ENCODE data around the gene ARX. TPM values are rescaled to one million over a fixed set of nuclear protein-coding genes. Genes with fewer than 3 reads are reported as not detected.

The ARX gene
- 1 to 10 TPM in 1 of 2 donors, under 1 TPM in 1; 0.09 to 9.3 TPM for total RNA-seq

GRCh38 chrX:25015486-25016360 lies at the start of gene ARX:
TSS of gene ARX (minus strand) at chrX:25015965. CDS start at chrX:25015737, 228 bp downstream.
- H3K27ac ChIP-seq = no peak within 1 kb of the TSS
- no peaks in the 10 kb centered on the region for H3K9me3 ChIP-seq
- WGBS = 12% methylated on average over 34 of the region's 58 CpGs
- no peaks in the 10 kb centered on the region for H3K36me3 ChIP-seq
- no peak for DNase-seq (ENCODE audit: low spot score)
- H3K27me3 ChIP-seq (replicated peaks; ENCODE audit: insufficient read depth) = no peaks in the 10 kb centered on the region
- intact Hi-C loops (cut with DNase I) = no loop called here
- no peak within 1 kb of the TSS for H3K4me3 ChIP-seq
- H3K4me1 ChIP-seq (replicated peaks) = no peaks in the 10 kb centered on the region
- TF ChIP-seq CTCF (IDR thresholded peaks at IDR 0.05) (no peak), POLR2A (IDR thresholded peaks at IDR 0.05) (no peak), POLR2AphosphoS5 (IDR thresholded peaks at IDR 0.05) (no peak)

DNA sequence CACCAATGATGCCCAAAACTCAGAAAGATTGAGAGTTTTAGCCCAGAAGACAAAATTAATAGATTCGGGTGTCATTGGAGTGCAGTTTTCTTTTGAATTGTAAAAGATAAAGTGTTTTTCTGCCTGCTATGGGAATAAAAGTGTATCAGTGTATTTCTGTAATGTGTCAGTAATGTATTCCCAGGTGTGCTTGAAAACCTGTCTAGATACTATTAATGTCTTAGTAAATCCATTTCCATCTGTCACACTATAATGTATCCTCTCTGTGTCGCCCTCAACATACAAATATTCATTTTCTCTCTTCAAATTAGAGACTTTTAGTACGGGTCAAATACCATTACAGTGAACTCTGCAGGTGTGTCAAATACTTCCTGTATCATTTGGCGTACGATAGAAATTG lies 43.5 kb upstream of the ARX start:
- intact Hi-C loops (cut with DNase I) = no loop called here
- TF ChIP-seq POLR2AphosphoS5 (IDR thresholded peaks at IDR 0.05) = no peak
- TF ChIP-seq POLR2A (IDR thresholded peaks at IDR 0.05) = no peak
- TF ChIP-seq CTCF (IDR thresholded peaks at IDR 0.05) = no peak
- Histone ChIP-seq H3K4me3 (no peak overlapping the region), H3K4me1 (replicated peaks) (no peaks in the 10 kb centered on the region), H3K36me3 (no peaks in the 10 kb centered on the region), H3K27ac (no peak overlapping the region), H3K9me3 (no peaks in the 10 kb centered on the region), H3K27me3 (replicated peaks; ENCODE audit: insufficient read depth) (no peaks in the 10 kb centered on the region)
- WGBS = 69% methylated on average over 5 of the region's 5 CpGs
- no peak for DNase-seq (ENCODE audit: low spot score)

- intact Hi-C loops (cut with DNase I) = no loop called here
- Histone ChIP-seq H3K27ac (no peak overlapping the region), H3K9me3 (no peaks in the 10 kb centered on the region), H3K4me3 (no peak overlapping the region), H3K4me1 (replicated peaks) (no peaks in the 10 kb centered on the region), H3K36me3 (no peaks in the 10 kb centered on the region), H3K27me3 (replicated peaks; ENCODE audit: insufficient read depth) (no peaks in the 10 kb centered on the region)
- 64% methylated on average over 4 of the region's 4 CpGs for WGBS
- TF ChIP-seq POLR2A (IDR thresholded peaks at IDR 0.05) (no peak), CTCF (IDR thresholded peaks at IDR 0.05) (no peak), POLR2AphosphoS5 (IDR thresholded peaks at IDR 0.05) (no peak)
- DNase-seq (ENCODE audit: low spot score) = no peak
Measured at GRCh38 chrX:25052798-25053534, 37.2 kb upstream of the ARX start.

- TF ChIP-seq POLR2A (IDR thresholded peaks at IDR 0.05) (no peak), CTCF (IDR thresholded peaks at IDR 0.05) (no peak), POLR2AphosphoS5 (IDR thresholded peaks at IDR 0.05) (no peak)
- DNase-seq (ENCODE audit: low spot score) = no peak
- Histone ChIP-seq H3K27ac (no peak overlapping the region), H3K9me3 (no peaks in the 10 kb centered on the region), H3K4me3 (no peak overlapping the region), H3K27me3 (replicated peaks; ENCODE audit: insufficient read depth) (no peaks in the 10 kb centered on the region), H3K36me3 (no peaks in the 10 kb centered on the region), H3K4me1 (replicated peaks) (no peaks in the 10 kb centered on the region)
- intact Hi-C loops (cut with DNase I) = no loop called here
- 24% methylated on average over 1 of the region's 1 CpG for WGBS
Measured at GRCh38 chrX:25049971-25050370, 34.2 kb upstream of the ARX start.
